ENCODE measurements around the gene PMAIP1.

GRCh38 chr18:59923539-59924196 lies 23.9 kb downstream of the PMAIP1 start:
- TF ChIP-seq CTCF (IDR thresholded peaks at IDR 0.05 in 8 of 11, conservative IDR thresholded peaks at IDR 0.05 in 3 of 11) (no peak), POLR2A (IDR thresholded peaks at IDR 0.05) (no peak)

Data from spleen (tissue), 7 donors.